Coronary artery (tissue), 2 donors: Measurements from ENCODE around the gene SAP130.

Experiments used
- DNase-seq: peaks from one replicate; pipeline ENCODE4 v3.0.0-alpha.2; 2017; ENCODE audit warnings: low spot score
- H3K27ac ChIP-seq, 2 donors: fragments of 200-600 bp; sonication (generic); one replicate each; pipeline ENCODE4 v1.5.1; 2016 to 2019
- H3K4me3 ChIP-seq: fragments of 200-600 bp; sonication (generic); 2 replicates; pipeline ENCODE4 v1.5.1; 2016; ENCODE audit warnings: mild to moderate bottlenecking, moderate library complexity
- TF ChIP-seq, protein P1 (sequence below): fragments of 200-600 bp; sonication (generic); IDR thresholded peaks from one replicate; pipeline ENCODE4 v1.5.1; 2019; ENCODE audit warnings: antibody characterized with exemption

The SAP130 gene

DNA sequence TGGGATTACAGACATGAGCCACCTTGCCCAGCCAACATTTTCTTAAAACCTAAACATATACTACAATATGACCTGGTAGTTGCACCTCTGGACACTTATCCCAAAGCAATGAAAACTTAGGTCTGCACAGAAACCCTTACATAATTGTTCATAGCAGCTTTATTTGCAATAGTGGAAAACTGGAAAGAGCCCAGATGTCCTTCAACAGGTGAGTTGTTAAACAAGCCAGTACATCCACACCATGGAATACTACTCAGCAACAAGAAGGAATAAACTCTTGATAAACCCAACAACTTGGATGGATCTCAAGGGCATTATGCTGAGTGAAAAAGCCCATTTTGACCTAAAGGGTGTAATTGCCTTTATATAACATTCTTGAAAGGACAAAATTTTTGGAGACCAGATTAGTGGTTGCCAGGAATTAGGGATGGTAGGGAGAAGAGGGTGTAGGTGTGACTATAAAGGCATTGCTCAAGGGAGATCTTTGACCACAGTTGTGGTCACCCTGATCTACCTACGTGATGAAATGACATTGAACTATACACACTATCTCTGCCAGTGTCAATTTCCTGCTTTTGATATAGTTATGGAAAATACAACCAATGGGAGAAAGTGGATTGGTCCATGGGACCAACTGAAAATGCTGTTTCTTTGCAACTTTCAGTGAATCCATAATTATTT is 130.2 kb downstream of the SAP130 start:
- Histone ChIP-seq H3K4me3 (no peak overlapping the region), H3K27ac (no peak overlapping the region)
- TF ChIP-seq, protein P1, sequence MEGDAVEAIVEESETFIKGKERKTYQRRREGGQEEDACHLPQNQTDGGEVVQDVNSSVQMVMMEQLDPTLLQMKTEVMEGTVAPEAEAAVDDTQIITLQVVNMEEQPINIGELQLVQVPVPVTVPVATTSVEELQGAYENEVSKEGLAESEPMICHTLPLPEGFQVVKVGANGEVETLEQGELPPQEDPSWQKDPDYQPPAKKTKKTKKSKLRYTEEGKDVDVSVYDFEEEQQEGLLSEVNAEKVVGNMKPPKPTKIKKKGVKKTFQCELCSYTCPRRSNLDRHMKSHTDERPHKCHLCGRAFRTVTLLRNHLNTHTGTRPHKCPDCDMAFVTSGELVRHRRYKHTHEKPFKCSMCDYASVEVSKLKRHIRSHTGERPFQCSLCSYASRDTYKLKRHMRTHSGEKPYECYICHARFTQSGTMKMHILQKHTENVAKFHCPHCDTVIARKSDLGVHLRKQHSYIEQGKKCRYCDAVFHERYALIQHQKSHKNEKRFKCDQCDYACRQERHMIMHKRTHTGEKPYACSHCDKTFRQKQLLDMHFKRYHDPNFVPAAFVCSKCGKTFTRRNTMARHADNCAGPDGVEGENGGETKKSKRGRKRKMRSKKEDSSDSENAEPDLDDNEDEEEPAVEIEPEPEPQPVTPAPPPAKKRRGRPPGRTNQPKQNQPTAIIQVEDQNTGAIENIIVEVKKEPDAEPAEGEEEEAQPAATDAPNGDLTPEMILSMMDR = no peak
- DNase-seq = no peak

DNA sequence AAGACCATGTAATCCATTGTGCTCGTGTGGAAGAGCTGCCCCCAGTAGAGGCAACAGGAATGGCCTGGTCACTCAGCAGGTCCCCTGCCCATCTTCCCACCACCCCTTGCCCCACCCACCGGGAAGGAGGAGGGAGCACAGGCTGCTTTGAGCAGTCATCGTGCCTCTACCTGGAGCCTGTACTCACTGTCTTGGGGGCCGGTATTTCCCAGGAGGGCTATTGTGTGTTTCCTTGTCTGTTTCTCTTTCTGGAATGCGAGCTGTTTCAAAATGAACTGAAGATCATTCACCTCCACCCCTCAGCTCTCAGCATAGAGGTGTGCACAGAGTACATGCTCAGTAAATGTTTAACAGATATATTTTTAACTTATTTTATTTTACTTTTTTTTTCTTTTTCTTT is 134.4 kb downstream of the SAP130 start:
- no peak overlapping the region for H3K27ac ChIP-seq
- no peak for DNase-seq

DNA sequence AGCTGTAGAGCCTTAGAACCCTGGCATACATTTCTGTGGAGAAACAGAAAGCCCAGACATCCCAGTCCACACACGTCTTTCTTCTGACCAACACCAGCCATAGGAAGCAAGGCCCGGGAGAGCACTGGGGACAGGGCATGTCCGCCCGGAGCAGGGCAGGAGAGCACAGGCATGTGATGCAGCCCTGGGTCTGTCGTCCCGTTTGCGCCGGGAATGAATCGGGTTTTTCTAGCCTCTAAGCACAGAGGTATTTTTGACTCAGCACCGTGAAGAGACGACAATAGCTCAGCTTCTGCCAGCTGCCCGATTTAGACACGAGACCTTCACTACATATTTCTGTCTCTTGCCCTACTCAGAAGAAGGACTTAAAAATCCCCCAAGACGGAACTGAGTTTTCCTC is 134.8 kb downstream of the SAP130 start:
- H3K4me3 ChIP-seq = no peak overlapping the region
- no peak for DNase-seq

More for the DNA sequence above, 134.4 kb downstream of the SAP130 start:
- no peak overlapping the region for H3K4me3 ChIP-seq
- TF ChIP-seq, protein P1 = no peak

DNA sequence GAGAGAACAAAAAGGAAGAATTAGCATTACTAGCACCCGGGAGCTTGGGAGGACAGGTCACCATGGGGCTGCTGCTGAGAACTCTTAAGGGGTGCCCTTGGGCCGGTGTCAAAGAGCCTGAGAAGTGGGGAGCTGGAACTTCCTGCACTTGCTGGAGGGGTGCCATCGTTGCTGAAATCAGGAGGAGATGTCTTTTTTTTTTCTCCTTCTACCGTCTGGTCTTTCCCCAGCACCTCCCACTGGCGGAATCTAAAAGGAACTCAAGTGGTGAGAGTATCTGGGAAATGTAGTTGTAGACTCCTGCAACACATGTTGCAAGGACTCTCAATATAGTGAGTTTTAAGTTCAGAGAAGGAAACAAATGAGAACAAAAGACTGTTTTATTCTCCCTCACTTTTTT is 136.0 kb downstream of the SAP130 start:
- DNase-seq = no peak

More for the DNA sequence above, 134.8 kb downstream of the SAP130 start:
- H3K27ac ChIP-seq = no peak overlapping the region
- TF ChIP-seq, protein P1 = no peak

More for the DNA sequence above, 136.0 kb downstream of the SAP130 start:
- Histone ChIP-seq H3K4me3 (no peak overlapping the region), H3K27ac (no peak overlapping the region)
- TF ChIP-seq, protein P1 = no peak
